HG02938 (cell line): ENCODE measurements around the gene ARHGAP31.

Source experiments
- ATAC-seq: cut with Tn5 transposase; IDR thresholded peaks from one replicate; pipeline ENCODE4 v1.9.1; 2021; ENCODE audit warnings: mild to moderate bottlenecking, moderate library complexity; ENCODE audit not compliant: unreplicated experiment

ARHGAP31 gene

GRCh38 chr3:119378259-119378803, 84.1 kb downstream of the ARHGAP31 start:
- ATAC-seq, result no peak

- no peak for ATAC-seq
Measured at GRCh38 chr3:119380697-119381096, 86.5 kb downstream of the ARHGAP31 start.

- no peak for ATAC-seq
Measured at GRCh38 chr3:119382134-119382533, 88.0 kb downstream of the ARHGAP31 start.

GRCh38 chr3:119388577-119388976, 94.4 kb downstream of the ARHGAP31 start:
- no peak for ATAC-seq

GRCh38 chr3:119395923-119396358, 101.8 kb downstream of the ARHGAP31 start:
- peak; percentile 73 for ATAC-seq

GRCh38 chr3:119396870-119397269, 102.7 kb downstream of the ARHGAP31 start:
- no peak for ATAC-seq

DNA sequence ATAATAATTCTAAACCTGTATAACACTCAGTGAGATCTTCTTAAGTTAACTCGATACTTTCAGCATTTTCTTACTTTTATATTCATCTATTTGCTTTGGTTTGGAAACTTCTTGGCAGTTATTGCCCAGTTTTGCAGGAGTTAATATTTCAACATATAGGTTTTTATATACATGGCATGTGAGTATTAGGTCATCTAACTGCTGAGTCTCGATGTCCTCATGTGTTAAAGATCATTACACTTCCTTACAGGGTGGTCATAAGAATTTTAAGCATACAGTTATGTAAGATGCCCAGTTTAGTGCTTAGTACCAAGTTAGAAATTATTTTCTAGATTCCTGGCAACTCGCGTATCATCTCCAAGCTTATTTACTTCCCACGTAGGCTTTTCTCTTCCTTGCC, 106.3 kb downstream of the ARHGAP31 start:
- no peak for ATAC-seq

- peak; percentile 41 for ATAC-seq
Measured at GRCh38 chr3:119401069-119401468, 106.9 kb downstream of the ARHGAP31 start.

- ATAC-seq, result peak; percentile 77
Measured at GRCh38 chr3:119401503-119402440, 107.6 kb downstream of the ARHGAP31 start.

- ATAC-seq, result no peak
Measured at GRCh38 chr3:119402791-119403190, 108.6 kb downstream of the ARHGAP31 start.

- ATAC-seq, result no peak
Measured at GRCh38 chr3:119403201-119403600, 109.0 kb downstream of the ARHGAP31 start.

- no peak for ATAC-seq
Measured at GRCh38 chr3:119405315-119405714, 111.1 kb downstream of the ARHGAP31 start.

GRCh38 chr3:119408243-119408950, 114.2 kb downstream of the ARHGAP31 start:
- ATAC-seq, result peak; percentile 62

DNA sequence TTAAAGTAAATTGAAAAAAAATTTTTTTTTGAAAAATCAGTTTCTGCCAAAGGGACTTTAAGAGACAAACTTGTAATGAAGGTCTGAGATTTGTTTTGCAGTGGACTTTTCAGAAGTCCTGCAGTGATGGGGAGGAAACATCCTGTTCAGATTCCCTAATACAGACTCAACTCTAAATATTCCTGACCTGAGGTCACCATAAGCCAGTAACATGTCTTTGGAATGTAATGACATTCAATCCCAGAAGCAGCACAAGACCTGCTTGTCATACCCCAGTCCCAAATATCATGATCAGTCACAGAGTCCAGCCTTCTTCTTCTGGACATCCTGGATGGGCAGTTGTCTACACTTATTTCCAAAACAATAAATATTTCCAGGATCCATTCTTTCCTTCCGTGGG, 115.7 kb downstream of the ARHGAP31 start:
- ATAC-seq, result no peak

GRCh38 chr3:119413603-119414280, 119.6 kb downstream of the ARHGAP31 start:
- no peak for ATAC-seq

DNA sequence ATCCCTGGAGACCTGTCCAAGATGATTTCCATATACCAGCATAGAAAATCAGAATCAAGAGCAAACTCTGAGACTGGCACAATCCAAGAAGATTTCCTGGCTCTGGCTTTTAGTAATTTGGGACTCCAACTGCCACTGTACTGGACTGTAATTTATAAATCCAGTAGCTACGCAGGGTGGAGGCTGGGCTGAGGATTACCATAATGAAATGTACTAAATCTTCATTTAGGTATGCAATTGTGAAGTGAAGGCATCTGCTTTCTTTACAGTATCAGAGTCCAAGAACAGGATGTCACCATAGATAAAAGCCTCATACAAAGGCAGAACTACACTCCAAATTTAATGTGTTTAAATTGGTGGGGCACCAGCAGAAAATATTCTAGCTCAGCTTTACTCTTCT, 122.7 kb downstream of the ARHGAP31 start:
- no peak for ATAC-seq

DNA sequence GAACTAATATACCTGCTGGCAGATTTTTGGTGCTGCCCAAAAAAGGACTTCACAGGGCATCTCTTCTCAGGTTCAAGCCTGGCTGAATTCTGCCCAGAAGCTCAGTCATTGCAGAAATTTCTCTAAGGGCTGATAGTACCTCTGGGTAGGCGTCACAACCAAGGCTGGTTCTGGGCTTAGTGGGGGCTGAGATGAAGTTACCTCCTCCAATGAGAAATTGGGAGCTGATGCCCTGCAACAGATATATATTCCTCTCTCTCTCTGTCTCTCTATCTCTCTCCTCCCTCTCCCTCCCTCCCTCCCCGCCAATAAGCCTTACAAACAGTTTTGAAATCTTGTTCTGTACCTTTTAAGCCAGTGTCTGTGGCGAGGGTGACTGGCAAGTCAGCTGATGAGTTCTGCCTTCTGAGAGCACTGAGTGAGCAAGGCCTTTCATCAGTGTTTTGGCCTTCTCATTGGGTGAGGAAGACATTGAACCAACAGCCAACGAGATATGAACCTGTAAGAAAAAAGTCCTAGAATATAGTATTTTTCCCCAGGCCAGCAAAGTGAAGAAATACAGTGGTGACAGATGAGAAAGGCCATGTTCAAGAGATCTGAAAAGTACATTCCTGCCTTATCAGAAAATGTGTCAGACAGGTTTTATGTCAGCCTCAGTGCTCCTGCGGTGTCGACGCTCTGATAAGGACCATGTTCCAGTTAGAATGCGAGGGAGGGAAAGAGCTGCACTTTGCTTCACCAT, 123.8 kb downstream of the ARHGAP31 start:
- ATAC-seq, result no peak

- no peak for ATAC-seq
Measured at GRCh38 chr3:119418641-119419040, 124.5 kb downstream of the ARHGAP31 start.

DNA sequence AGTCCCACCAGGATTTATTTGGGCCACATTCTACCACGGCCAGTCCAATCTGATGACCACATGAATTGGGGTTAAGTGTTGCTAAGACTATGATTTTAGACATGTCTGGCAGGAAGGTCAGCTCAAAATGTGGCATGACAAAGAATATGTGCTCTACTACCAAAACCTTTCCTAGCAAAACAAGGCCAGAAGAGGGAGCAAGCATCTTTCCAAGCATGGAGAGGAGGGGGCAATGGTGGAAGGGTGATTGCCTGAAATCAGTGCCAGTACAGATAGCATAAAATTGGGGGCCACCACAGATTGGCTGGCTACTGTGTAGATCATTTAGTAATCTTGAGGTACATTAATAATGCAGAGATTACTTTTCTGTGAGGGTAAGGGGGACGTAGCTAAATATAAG, 126.0 kb downstream of the ARHGAP31 start:
- no peak for ATAC-seq

DNA sequence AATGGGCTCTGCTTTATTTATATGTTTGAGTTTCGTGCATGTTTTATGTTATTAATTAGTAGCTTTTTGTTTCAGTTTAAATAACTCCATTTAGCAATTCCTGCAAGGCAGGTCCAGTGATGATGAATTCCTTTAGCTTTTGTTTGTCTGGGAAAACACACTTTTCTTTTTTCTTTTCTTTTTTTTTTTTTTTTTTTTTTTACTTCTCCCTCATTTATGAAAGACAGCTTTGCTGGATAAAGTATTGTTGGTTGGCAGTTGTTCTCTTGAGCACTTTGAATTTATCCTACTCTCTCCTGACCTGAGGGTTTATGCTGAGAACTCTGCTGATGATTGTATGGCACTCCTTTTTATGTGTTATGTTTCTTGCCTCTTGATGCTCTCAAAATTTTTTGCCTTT, 133.5 kb downstream of the ARHGAP31 start:
- no peak for ATAC-seq
